Neuron (in vitro differentiated cells): Measurements from ENCODE around the gene PNPLA1.

Source experiments
- H2AFZ ChIP-seq: one replicate; pipeline ENCODE4 v1.6.1; 2013; ENCODE audit warnings: low read depth, mild to moderate bottlenecking, inconsistent platforms, low read length, moderate library complexity
- H3K27me3 ChIP-seq: one replicate; pipeline ENCODE4 v1.6.1; 2013; ENCODE audit warnings: low read length; ENCODE audit not compliant: insufficient read depth
- H3K36me3 ChIP-seq: one replicate; pipeline ENCODE4 v1.6.1; 2013; ENCODE audit warnings: low read length; ENCODE audit not compliant: insufficient read depth
- H3K4me1 ChIP-seq: one replicate; pipeline ENCODE4 v1.6.1; 2013; ENCODE audit warnings: low read length; ENCODE audit not compliant: insufficient read depth
- H3K4me3 ChIP-seq: 2 replicates; pipeline ENCODE4 v1.5.1; 2013; ENCODE audit warnings: mild to moderate bottlenecking, low read length, moderate library complexity
- H3K9me3 ChIP-seq: one replicate; pipeline ENCODE4 v1.6.1; 2013; ENCODE audit warnings: low read length

PNPLA1 gene, protein sequence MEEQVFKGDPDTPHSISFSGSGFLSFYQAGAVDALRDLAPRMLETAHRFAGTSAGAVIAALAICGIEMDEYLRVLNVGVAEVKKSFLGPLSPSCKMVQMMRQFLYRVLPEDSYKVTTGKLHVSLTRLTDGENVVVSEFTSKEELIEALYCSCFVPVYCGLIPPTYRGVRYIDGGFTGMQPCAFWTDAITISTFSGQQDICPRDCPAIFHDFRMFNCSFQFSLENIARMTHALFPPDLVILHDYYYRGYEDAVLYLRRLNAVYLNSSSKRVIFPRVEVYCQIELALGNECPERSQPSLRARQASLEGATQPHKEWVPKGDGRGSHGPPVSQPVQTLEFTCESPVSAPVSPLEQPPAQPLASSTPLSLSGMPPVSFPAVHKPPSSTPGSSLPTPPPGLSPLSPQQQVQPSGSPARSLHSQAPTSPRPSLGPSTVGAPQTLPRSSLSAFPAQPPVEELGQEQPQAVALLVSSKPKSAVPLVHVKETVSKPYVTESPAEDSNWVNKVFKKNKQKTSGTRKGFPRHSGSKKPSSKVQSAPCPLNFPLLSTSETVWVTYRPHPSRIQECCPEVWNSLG

DNA sequence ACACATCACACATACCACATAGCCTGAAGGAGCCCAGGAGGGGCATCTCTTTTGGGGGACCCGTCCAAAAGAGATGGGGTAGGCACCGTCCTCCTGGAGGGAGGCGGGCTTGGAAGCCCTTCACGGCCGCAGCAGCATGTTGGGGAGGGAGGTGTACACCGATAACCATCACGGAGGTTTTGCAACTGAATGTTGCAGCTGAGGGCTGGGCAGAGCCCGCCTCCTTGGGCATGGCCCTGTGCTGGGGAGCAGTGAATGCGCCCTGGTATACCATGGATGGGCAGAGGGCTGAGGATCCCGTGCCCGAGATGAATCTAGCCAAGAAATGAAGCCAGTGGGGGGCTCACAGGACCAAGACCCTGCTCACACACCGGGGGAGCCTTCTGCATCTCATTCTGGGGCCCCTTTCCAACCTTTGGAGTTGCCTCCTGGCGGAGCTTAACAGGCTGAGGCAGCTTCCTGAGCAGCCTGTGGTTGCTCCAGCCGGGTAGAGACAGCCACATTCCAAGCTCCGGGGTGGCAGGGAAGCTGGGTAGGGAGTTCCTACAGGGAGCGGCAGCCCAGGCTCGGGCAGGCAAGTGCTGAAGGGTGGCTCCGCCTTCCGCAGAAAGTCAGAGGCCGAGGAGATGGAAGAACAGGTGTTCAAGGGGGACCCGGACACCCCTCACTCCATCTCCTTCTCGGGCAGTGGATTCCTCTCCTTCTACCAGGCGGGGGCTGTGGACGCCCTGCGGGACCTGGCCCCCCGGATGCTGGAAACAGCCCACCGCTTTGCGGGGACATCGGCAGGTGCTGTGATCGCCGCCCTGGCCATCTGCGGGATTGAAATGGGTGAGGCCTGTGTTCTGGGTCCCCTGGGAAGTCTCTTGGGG, at the start of gene PNPLA1:
Gene PNPLA1 (plus strand): TSS at position 227 of the 872 bp plus-strand sequence. CDS start 400 bp downstream, at position 627.
- Histone ChIP-seq H2AFZ (no peak within 1 kb of the TSS), H3K9me3 (no peaks in the 10 kb centered on the region), H3K4me1 (no peaks in the 10 kb centered on the region), H3K36me3 (no peaks in the 10 kb centered on the region), H3K4me3 (no peak within 1 kb of the TSS), H3K27me3 (no peaks in the 10 kb centered on the region)

DNA sequence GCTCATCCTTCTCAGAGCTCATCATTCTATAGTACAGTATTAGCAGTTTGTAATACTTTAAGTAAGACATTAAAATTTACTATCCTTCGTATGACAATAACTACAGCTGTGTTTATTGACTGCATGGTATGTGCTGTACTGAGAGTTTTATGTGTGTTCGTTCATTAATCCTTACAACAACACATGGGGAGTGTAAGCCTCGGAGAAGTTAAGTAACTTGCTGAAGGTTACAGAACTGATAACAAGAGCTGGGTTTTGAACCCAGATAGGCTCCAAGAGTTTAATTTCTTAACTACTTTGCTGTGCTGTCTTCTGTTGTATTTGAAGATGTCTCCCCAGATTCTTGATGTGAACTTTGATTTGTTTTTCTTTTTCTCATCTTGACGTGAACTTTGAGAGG, 49.6 kb upstream of the PNPLA1 start:
- H3K4me3 ChIP-seq = no peak overlapping the region
- no peaks in the 10 kb centered on the region for H3K4me1 ChIP-seq
- H3K36me3 ChIP-seq = peaks cover 92% of the 10 kb centered on the region
- no peak overlapping the region for H2AFZ ChIP-seq
- H3K9me3 ChIP-seq = no peaks in the 10 kb centered on the region
- no peaks in the 10 kb centered on the region for H3K27me3 ChIP-seq

DNA sequence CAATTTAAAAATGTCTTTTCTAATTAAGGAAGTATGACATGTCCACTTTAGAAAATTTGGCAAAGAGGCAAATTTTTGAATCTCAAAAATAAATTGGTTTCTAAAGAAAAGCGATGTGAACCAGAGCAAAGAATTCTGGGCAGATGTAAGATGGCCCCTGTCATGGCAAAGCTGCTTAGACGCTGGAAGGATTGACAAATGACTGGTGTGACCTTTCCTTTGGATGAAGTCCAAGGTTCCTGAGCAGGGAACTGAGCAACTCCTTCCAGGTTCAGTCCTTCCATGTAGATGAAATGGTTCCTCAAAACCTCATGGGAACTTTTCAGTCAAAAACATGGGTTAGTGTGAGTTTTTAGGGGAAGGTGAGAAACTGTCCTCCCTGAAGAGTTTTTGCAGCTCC, 48.2 kb upstream of the PNPLA1 start:
- no peak overlapping the region for H2AFZ ChIP-seq
- peaks cover 93% of the 10 kb centered on the region for H3K36me3 ChIP-seq
- H3K9me3 ChIP-seq = no peaks in the 10 kb centered on the region
- no peak overlapping the region for H3K4me3 ChIP-seq
- H3K27me3 ChIP-seq = no peaks in the 10 kb centered on the region
- no peaks in the 10 kb centered on the region for H3K4me1 ChIP-seq

DNA sequence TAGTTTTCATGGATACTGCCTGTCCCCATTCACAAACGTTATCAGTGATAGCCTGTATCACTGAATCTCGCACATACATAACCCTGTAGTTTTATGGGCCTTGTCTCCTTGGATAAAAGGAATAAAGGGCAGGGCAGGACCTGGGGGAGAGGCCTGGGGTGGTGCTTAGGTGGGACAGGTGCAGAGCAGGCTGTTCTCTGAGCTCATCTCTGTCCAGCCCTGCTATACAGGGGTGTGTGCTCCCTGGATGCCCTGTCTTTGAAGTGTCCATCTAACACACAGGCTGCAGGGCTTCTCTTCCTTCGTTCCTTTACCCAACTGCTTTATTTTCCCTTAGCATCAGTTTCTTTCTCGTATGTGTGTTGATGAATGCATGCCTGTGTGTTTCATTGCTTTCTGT, 46.9 kb upstream of the PNPLA1 start:
- Histone ChIP-seq H3K4me3 (no peak overlapping the region), H3K9me3 (no peaks in the 10 kb centered on the region), H3K4me1 (no peaks in the 10 kb centered on the region), H3K27me3 (no peaks in the 10 kb centered on the region), H3K36me3 (peaks cover 92% of the 10 kb centered on the region), H2AFZ (no peak overlapping the region)

DNA sequence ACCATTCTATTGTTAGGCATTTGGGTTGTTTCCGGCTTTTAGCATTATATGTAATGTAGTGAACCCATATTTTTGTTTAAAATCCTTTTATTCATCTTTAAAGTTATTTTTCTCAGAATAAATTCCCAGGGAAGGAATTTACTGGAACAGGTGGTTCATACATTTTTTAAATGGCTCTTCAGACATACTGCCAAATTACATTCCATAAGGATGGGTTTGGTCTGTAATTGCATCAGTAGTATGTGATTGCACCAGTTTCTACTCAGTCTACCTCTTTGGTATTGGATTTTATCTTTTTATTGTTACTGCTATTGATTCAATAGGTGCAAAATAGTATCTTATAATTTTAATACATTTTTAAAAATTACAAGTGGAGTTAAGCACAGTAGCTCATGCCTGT, 46.2 kb upstream of the PNPLA1 start:
- Histone ChIP-seq H3K4me1 (no peaks in the 10 kb centered on the region), H3K4me3 (no peak overlapping the region), H3K36me3 (peaks cover 93% of the 10 kb centered on the region), H3K9me3 (no peaks in the 10 kb centered on the region), H3K27me3 (no peaks in the 10 kb centered on the region), H2AFZ (no peak overlapping the region)

DNA sequence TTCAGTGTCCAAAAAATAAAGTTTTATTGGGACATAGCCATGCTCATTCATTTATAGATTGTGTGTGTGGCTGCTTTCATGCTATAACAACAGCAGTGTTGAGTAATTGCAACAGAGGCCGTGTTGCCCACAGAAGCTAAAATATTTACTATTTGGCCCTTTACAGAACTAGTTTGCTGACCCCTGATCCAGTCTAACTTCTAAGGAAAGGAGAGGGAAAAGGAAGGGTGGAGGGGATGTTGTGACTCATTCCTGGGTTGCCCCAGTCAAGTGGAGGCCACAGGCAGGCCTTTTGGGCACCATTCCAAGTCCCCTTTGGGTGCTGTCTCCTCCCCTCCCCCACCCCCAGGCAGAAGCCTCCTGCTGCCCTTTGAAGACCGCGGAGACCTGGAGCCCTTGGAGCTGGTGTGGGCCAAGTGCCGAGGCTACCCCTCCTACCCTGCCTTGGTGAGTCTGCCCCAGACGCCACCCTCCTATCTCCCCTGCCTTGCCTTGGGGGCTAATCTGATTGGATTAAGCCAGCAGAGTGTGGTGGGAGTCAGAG, 44.9 kb upstream of the PNPLA1 start:
- Histone ChIP-seq H3K27me3 (no peaks in the 10 kb centered on the region), H3K9me3 (no peaks in the 10 kb centered on the region), H3K4me3 (no peak overlapping the region), H2AFZ (no peak overlapping the region), H3K4me1 (no peaks in the 10 kb centered on the region), H3K36me3 (peaks cover 94% of the 10 kb centered on the region)

DNA sequence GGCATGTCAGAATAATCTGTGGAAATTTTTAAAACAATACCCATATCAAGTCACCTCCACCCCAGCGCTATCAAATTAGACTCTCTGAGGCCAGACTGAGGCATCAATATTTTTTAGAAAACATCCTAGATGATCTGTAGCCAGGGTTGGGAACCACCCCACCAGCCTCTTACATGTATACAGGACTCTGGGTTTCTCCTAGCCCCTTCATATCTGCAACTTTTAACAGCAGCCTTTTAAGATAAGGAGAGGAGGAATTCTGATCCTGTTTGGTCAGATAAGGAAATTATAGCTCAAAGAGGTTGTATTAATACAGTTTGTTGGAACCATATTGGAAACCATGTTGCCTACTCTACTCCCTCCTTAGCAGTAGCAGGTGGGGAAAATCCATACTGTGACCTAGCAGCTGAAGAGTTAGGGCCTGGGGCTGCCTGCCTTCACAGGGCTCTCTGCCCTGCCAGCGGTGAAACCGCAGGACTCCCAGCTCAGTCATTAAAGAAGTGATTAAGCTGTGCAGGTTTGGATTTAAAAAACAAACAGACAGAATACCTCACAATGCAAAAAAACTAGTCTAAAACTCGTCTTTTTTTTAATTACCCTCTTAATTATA, 43.3 kb upstream of the PNPLA1 start:
- Histone ChIP-seq H3K27me3 (no peaks in the 10 kb centered on the region), H2AFZ (no peak overlapping the region), H3K4me3 (no peak overlapping the region), H3K4me1 (no peaks in the 10 kb centered on the region), H3K36me3 (peaks cover 97% of the 10 kb centered on the region), H3K9me3 (no peaks in the 10 kb centered on the region)

DNA sequence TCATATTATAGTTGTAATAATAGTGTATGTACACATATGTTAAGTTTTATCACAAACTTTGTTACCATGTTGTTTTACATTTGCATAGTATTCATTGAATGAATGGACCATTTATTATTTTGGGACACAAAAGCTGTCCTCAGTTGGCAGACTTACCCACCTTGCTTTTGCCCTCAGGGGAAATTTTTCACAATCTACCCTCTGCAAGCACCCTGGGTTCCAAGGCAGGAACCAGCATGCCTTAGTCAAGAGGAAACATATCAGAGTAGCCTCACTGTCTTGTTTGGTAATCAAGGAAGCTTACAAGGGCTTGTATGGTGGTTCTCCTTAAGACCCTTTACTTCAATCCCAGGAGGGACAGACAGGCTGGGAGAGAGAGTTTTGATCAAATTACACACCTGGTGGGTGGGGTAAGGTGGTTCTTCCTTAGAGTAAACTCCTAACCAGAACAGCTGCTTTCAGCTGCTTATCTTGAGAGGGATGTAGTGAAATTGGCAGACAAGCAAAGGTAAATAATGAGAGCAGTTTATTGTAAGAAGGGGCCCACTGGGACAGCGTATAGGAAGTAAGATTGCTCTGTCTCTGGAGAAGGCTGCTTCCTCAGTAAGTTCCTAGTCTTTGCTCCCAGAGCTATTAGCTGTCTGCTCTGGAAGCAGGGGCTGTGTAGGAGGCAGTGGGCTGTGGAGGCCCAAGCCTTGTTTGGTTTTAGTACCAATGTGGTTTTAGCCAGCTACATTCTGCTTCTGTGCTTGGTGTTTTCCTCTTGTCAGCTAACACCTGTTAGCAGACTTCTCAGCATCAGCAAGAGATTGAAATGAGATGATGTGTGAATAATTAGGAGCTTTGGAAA, 42.3 kb upstream of the PNPLA1 start:
- Histone ChIP-seq H3K27me3 (no peaks in the 10 kb centered on the region), H3K9me3 (no peaks in the 10 kb centered on the region), H3K4me1 (no peaks in the 10 kb centered on the region), H3K4me3 (no peak overlapping the region), H3K36me3 (peaks cover 90% of the 10 kb centered on the region), H2AFZ (no peak overlapping the region)

DNA sequence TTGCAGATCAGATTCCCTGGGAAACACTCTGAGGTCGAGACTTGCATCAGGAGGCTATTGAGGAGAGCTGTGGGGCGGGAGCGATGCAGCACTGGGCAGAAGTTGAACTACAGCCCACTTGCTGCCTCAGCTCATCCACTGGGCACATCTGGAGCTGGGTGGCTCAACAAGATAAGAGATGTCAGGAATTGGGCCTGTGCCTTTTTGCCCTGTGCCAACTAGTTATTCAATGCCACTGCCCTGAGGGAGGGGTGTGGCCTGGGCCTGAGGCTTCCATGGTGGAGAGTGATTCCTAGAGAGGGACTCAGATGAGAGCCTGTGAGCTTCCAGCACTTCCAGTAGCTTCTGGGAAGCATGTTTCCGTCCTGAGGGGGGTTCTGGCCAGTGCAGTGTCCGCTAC, 40.6 kb upstream of the PNPLA1 start:
- Histone ChIP-seq H2AFZ (no peak overlapping the region), H3K4me1 (no peaks in the 10 kb centered on the region), H3K36me3 (peaks cover 84% of the 10 kb centered on the region), H3K27me3 (no peaks in the 10 kb centered on the region), H3K4me3 (no peak overlapping the region), H3K9me3 (no peaks in the 10 kb centered on the region)

DNA sequence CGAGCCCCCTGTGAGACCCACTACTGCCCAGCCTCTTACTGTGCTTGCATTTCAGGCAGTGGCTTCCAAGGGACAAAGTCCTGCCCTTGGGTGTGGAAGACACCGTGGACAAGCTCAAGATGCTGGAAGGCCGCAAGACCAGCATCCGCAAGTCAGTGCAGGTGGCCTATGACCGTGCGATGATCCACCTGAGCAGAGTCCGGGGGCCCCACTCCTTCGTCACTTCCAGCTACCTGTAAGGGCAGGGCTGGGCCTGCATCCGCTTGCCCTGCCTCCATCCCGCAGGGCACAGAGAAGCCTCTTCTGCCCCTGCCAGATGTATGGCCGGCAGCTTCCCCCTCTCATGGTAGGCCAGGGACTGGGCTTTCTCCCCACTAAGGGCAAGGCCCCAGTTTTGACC, 39.5 kb upstream of the PNPLA1 start:
- Histone ChIP-seq H3K36me3 (peaks cover 73% of the 10 kb centered on the region), H2AFZ (no peak overlapping the region), H3K4me1 (no peaks in the 10 kb centered on the region), H3K4me3 (no peak overlapping the region), H3K27me3 (no peaks in the 10 kb centered on the region), H3K9me3 (no peaks in the 10 kb centered on the region)

DNA sequence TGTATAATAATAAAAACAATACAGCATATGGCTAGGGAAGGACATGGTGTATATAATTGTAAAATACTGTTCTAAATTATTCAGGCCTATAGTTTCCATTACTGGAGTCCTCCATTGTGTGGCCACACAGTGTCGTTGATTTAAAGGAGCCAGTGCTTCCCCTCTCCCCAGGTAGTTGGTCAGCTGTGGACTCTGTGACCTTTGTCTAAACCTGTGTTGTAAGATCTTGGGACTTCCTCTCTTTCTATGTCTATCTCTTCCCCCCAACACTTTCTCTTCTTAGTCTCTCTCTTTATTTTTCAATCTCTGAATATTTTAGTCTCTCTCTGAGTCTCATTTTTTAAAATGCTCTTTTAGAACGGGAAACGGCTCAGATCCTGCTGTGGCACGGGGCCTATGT, 37.7 kb upstream of the PNPLA1 start:
- peaks cover 57% of the 10 kb centered on the region for H3K36me3 ChIP-seq
- H3K4me3 ChIP-seq = no peak overlapping the region
- no peak overlapping the region for H2AFZ ChIP-seq
- H3K27me3 ChIP-seq = no peaks in the 10 kb centered on the region
- H3K9me3 ChIP-seq = no peaks in the 10 kb centered on the region
- no peaks in the 10 kb centered on the region for H3K4me1 ChIP-seq

DNA sequence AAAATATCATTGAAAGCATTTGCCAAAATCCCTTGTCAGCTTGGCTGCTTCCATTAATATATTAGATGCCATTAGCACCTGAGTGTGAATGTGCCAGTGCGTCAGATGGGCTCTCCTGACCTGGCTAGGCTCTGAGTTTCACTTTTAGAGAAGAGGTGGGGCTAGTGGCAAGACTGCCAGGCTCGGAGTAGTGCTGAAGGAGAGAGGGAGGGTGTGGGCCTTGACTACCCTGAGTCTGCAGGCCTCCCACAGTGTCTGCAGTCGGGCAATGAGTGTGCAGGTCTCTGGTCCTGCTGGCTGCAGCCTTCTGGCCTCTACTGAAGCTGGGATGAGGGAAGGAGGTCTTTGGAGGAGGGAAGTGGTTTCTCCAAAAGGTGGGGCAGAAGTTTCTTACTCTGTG, 34.6 kb upstream of the PNPLA1 start:
- peaks cover 25% of the 10 kb centered on the region for H3K36me3 ChIP-seq
- H3K27me3 ChIP-seq = no peaks in the 10 kb centered on the region
- H3K9me3 ChIP-seq = no peaks in the 10 kb centered on the region
- H3K4me3 ChIP-seq = no peak overlapping the region
- H3K4me1 ChIP-seq = no peaks in the 10 kb centered on the region
- H2AFZ ChIP-seq = no peak overlapping the region
